Measurements from ENCODE around the gene TMEM178B.
"Not testable (repeated sequence)": the region's sequence is repeated elsewhere in the genome, so short reads cannot be mapped to it uniquely, and the experiment has no call there.

TMEM178B gene

DNA sequence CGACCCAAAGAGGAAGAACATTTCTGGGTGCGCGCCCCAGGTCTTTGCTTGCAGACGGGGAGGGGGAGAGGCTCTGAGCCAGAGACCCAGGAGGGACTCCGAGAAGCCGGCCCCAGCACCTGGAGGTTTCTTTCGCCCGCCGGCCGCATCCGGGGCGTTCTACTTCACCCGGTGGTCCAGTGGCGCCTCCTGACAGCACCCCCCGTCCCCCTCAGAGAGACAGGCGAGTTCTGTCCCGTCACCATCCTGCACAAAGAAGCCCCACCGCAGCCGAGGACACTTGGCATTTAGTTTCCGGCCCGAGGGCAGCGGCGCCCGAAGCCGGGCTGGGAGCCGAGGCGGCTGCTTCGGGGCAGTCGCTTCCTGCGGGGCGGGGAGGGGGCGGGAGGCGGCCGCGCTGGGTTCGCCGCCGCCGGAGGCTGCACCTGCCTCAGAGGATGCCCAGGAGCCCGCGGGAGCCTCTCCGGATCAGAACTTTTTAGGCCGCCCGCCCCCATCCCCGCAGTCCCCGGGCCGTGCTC is at the start of gene TMEM178B:
TSS of gene TMEM178B (plus strand) at position 424 of the 521 bp plus-strand sequence.
- no peak for FAIRE-seq
- no peak for DNase-seq (ENCODE audit: insufficient read length, low spot score)

- FAIRE-seq (no peak), DNase-seq (ENCODE audit: insufficient read length, low spot score) (no peak)
These were observed 49.2 kb upstream of the TMEM178B start for GRCh38 chr7:141024668-141025067.

- no peak for FAIRE-seq
- no peak for DNase-seq (ENCODE audit: insufficient read length, low spot score)
These were observed 46.8 kb upstream of the TMEM178B start for GRCh38 chr7:141027043-141027442.

GRCh38 chr7:141028767-141029166 is 45.1 kb upstream of the TMEM178B start:
- DNase-seq (ENCODE audit: insufficient read length, low spot score): no peak
- no peak for FAIRE-seq

DNA sequence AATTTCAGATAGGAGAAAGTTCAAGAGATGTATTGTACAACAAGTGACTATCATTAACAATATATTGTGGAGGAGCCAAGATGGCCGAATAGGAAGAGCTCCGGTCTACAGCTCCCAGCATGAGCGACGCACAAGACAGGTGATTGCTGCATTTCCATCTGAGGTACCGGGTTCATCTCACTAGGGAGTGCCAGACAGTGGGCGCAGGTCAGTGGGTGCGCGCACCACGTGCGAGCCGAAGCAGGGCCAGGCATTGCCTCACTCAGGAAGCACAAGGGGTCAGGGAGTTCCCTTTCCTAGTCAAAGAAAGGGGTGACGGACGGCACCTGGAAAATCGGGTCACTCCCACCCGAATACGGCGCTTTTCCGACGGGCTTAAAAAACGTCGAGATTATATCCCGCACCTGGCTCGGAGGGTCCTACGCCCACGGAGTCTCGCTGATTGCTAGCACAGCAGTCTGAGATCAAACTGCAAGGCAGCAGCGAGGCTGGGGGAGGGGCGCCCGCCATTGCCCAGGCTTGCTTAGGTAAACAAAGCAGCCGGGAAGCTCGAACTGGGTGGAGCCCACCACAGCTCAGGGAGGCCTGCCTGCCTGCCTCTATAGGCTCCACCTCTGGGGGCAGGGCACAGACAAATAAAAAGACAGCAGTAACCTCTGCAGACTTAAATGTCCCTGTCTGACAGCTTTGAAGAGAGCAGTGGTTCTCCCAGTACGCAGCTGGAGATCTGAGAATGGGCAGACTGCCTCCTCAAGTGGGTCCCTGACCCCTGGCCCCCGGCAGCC is 41.1 kb upstream of the TMEM178B start:
- not testable (repeated sequence) for DNase-seq (ENCODE audit: insufficient read length, low spot score); FAIRE-seq

DNA sequence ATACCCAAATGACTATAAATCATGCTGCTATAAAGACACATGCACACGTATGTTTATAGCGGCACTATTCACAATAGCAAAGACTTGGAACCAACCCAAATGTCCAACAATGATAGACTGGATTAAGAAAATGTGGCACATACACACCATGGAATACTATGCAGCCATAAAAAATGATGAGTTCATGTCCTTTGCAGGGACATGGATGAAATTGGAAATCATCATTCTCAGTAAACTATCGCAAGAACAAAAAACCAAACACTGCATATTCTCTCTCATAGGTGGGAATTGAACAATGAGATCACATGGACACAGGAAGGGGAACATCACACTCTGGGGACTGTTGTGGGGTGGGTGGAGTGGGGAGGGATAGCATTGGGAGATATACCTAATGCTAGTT is 35.8 kb upstream of the TMEM178B start:
- FAIRE-seq; DNase-seq (ENCODE audit: insufficient read length, low spot score): not testable (repeated sequence)

GRCh38 chr7:141039376-141039775 is 34.5 kb upstream of the TMEM178B start:
- no peak for FAIRE-seq
- DNase-seq (ENCODE audit: insufficient read length, low spot score): no peak

GRCh38 chr7:141042222-141043193 is 31.4 kb upstream of the TMEM178B start:
- DNase-seq (ENCODE audit: insufficient read length, low spot score) (no peak), FAIRE-seq (no peak)

GRCh38 chr7:141043616-141044015 is 30.2 kb upstream of the TMEM178B start:
- DNase-seq (ENCODE audit: insufficient read length, low spot score) (no peak), FAIRE-seq (no peak)

DNA sequence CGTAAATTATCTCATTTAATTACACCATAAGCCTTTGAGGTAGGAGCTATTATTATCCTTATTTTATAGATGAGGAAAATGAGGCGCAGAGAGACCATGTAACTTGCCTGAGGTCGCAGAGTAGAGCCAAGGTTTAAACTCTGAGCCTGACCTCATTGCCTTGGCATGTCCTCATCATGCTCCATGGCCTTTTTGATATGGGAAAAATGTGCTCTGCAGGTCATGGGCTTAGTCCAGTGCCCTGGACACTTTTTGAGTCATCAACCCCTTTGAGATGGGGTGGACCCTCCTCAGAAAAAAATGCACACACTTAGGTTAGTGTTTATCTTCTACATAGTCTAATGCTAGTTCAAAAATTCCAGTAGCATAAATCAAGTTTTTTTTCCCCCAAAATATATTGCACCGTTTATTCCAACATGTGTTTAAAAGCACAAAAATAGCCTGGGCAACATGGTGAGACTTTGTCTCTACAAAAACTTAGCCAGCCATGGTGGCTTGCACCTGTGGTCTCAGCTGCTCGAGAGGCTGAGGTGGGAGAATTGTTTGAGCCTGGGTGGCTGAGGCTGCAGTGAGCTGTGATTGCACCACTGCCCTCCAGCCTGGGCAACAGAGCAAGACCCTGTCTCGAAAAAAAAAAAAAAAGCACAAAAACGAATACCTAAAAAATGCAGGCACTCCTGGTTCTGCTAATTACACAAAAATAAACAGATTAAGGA is 28.6 kb upstream of the TMEM178B start:
- DNase-seq (ENCODE audit: insufficient read length, low spot score) (no peak), FAIRE-seq (no peak)

DNA sequence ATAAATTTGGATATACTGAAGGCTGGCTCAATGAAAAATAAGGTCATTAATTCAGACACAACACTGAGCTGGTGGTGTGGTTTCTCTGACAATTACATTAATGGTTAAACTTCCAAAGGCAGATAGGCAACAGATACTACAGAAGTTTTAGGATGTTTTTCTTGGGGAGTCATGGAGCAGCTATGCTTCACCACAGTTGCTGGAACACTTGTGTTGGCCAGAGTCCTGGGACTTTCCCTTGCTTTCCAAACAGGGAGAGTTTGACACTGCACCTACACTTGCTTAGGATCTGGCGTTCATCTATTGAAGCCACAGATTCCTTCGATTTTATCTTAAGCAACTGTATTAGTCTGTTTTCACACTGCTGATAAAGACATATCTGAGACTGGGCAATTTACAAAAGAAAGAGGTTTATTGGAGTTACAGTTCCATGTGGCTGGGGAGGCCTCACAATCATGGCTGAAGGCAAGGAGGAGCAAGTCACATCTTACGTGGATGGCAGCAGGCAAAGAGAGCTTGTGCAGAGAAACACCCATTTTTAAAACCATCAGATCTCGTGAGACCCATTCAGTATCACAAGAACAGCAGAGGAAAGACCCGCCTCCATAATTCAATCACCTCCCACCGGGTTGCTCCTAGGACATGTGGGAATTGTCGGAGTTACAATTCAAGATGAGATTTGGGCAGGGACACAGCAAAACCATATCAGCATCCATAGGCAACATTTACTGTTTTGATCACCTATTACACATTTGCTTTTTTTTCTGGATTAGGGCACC is 27.8 kb upstream of the TMEM178B start:
- DNase-seq (ENCODE audit: insufficient read length, low spot score) (no peak), FAIRE-seq (no peak)

GRCh38 chr7:141053626-141054025 is 20.2 kb upstream of the TMEM178B start:
- no peak for FAIRE-seq
- DNase-seq (ENCODE audit: insufficient read length, low spot score): no peak

DNA sequence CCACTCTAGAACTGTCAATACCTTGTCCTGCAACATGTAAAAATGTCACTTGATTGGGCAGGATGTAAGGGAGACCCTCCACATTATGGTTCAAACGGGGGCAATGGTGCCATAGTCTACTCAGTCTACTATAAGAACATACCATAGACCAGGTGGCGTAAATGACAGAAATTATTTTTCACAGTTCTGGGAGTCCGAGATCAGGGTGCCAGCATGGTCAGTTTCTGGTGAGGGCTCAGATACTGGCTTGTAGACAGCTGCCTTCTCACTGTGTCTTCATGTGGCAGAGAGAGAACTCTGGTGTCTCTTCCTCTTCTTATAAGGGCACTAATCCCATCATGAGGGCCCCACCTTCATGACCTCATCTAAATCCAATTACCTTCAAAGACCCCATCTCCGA is 18.7 kb upstream of the TMEM178B start:
- FAIRE-seq (no peak), DNase-seq (ENCODE audit: insufficient read length, low spot score) (no peak)

DNA sequence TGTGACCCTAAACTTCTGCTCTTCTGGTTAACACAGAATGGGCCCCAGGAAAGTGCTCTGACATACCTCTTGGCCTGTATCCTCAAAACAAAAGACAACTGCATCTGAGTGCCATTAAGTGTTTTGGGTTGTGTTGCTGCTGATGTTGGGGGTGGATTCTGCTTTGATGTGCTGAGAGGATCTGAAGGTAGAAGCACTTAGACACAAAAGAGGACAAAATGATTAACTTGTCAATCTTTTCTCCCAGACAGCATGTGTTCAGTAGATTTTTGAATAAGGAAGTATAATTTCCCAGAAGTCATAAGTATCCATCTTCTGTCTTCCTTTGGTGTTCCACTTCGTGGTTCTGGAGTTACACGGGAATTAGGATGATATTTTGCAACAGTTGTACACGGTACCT is 16.1 kb upstream of the TMEM178B start:
- FAIRE-seq (no peak), DNase-seq (ENCODE audit: insufficient read length, low spot score) (no peak)

DNA sequence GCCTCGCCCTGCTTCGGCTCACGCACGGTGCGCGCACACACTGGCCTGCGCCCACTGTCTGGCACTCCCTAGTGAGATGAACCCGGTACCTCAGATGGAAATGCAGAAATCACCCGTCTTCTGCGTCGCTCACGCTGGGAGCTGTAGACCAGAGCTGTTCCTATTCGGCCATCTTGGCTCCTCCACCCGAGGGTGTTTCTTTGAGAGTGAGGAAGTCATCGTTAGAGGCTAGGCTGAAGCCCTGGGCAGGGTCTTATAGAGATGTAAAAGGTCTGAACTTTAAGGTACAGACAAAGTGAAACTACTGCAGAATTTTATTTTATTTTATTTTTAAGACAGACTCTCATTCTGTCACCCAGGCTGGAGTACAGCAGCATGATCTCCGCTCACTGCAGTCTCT is 6.0 kb upstream of the TMEM178B start:
- FAIRE-seq; DNase-seq (ENCODE audit: insufficient read length, low spot score): not testable (repeated sequence)

DNA sequence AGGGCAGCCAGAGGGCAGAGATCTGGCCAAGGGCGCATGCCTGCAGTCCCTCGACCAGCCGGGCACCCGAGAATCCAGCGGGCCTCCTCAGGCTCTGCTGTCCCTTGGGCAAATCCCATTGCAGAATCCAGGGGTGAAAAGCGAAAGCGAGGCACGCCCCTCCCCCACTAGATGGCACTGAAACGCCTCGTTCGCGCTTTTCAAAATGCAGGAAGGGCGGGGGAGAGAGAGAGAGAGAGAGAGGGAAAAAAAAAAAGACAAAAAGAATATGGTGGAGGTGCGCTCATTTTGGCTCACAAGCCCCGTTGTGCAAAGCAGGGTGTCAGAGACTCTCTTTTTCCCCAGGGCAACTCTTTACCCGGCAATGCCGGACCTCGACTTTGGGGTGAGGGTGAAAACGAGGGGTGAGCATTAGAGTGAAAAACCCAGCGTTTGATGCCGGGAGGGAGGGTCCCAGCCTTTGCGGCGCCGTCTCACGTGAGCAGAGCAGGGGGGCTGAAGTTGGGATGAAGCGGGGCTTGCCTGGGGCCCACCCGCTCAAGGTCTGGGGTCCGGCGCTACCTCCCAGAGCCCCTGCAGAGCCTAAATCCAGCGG is 2.5 kb upstream of the TMEM178B start:
- DNase-seq (ENCODE audit: insufficient read length, low spot score) (no peak), FAIRE-seq (no peak)

- FAIRE-seq (no peak), DNase-seq (ENCODE audit: insufficient read length, low spot score) (no peak)
These were observed 1.9 kb upstream of the TMEM178B start for GRCh38 chr7:141071855-141072547.

DNA sequence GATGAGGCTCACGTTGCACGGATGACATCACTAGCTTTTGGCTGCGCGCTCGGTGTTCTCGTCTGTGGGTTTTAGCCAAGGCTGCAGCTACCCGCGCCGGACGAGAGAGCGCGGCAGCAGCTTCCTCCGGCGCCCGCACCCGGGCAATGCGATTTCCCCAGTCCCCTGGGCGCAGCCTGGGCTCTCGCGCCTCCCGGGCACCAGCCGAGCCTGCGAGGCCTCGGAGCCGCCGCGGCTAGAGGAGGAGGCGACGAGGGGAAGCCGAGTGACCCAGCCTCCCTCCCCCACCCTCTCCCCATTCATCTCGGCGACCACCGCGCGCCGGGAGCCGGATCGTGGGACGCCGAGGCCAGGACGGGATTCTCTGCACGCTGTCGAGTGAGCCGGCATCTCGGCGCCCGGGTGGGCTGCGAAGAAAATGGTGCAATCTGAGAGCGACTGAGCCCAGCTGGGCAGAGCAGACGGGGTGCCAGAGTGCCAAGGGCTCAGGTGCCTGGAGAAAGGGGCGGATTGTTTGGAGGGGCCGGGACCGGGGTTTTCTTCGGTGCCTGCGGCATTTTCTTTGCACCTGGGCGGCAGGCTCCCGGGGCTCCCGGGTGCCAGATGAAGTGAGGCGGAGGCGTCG is 1.2 kb upstream of the TMEM178B start:
- FAIRE-seq (no peak), DNase-seq (ENCODE audit: insufficient read length, low spot score) (no peak)
